HepG2 (cell line): ENCODE results near the gene CRYBA2. TPM values are rescaled to one million over a fixed set of nuclear protein-coding genes. Genes with fewer than 3 reads are reported as not detected.

ENCODE experiments used
- FOXK1 ChIP-seq: sonication (generic); formaldehyde crosslinking; IDR thresholded peaks from 2 replicates; pipeline ENCODE4 v1.4.0; 2020; ENCODE audit warnings: low read depth, missing genetic modification reagents, borderline replicate concordance
- HMG20A ChIP-seq: IDR thresholded peaks from 2 replicates; pipeline ENCODE4 v1.6.1; 2016; ENCODE audit warnings: borderline replicate concordance
- HMG20B ChIP-seq: conservative IDR thresholded peaks from 2 replicates; pipeline ENCODE4 v1.6.1; 2016; ENCODE audit warnings: missing genetic modification reagents, missing compliant biosample characterization
- KAT8 ChIP-seq: IDR thresholded peaks from 2 replicates; pipeline ENCODE4 v1.6.1; 2016; ENCODE audit warnings: missing genetic modification reagents, missing compliant biosample characterization
- MTF1 ChIP-seq: sonication (generic); formaldehyde crosslinking; IDR thresholded peaks from 2 replicates; pipeline ENCODE4 v1.5.0; 2020; ENCODE audit warnings: missing genetic modification reagents
- NFE2L2 ChIP-seq: fragments of 150-350 bp; IDR thresholded peaks from 2 replicates; pipeline ENCODE4 v1.6.1; 2014; ENCODE audit warnings: low read length
- PRDM10 ChIP-seq: sonication (generic); formaldehyde crosslinking; IDR thresholded peaks from 2 replicates; pipeline ENCODE4 v1.4.0; 2020; ENCODE audit warnings: low read depth, missing genetic modification reagents
- RAD51 ChIP-seq: fragments of 450-650 bp; IDR thresholded peaks from 2 replicates; pipeline ENCODE4 v1.6.1; 2016; ENCODE audit warnings: borderline replicate concordance
- TEF ChIP-seq: sonication (generic); formaldehyde crosslinking; IDR thresholded peaks from 2 replicates; pipeline ENCODE4 v1.5.0; 2020; ENCODE audit warnings: missing genetic modification reagents
- TFE3 ChIP-seq: IDR thresholded peaks from 2 replicates; pipeline ENCODE4 v1.6.1; 2016
- TIGD3 ChIP-seq: sonication (generic); formaldehyde crosslinking; IDR thresholded peaks from 2 replicates; pipeline ENCODE4 v1.5.1; 2020; ENCODE audit warnings: mild to moderate bottlenecking, missing genetic modification reagents, borderline replicate concordance
- U2AF1 ChIP-seq: fragments of 200-400 bp; formaldehyde crosslinking; optimal IDR thresholded peaks from 2 replicates; pipeline ENCODE3; 2017; ENCODE audit warnings: mild to moderate bottlenecking, low read depth, low read length
- YY1 ChIP-seq: IDR thresholded peaks from 2 replicates; pipeline ENCODE4 v1.6.1; 2011; ENCODE audit warnings: low read length, low read depth, moderate library complexity, mild to moderate bottlenecking; ENCODE audit not compliant: insufficient read depth, insufficient replicate concordance
- ZMYM3 ChIP-seq: sonication (generic); formaldehyde crosslinking; IDR thresholded peaks from 2 replicates; pipeline ENCODE4 v1.5.1; 2020; ENCODE audit warnings: mild to moderate bottlenecking, missing genetic modification reagents
- ZNF326 ChIP-seq: sonication (generic); formaldehyde crosslinking; IDR thresholded peaks from 2 replicates; pipeline ENCODE4 v1.4.0; 2020; ENCODE audit warnings: missing genetic modification reagents, borderline replicate concordance
- ZNF615 ChIP-seq: sonication (generic); formaldehyde crosslinking; IDR thresholded peaks from 2 replicates; pipeline ENCODE4 v1.5.0; 2020; ENCODE audit warnings: mild to moderate bottlenecking, missing genetic modification reagents, borderline replicate concordance
- ZNF710 ChIP-seq: sonication (generic); formaldehyde crosslinking; IDR thresholded peaks from 2 replicates; pipeline ENCODE4 v1.5.0; 2020; ENCODE audit warnings: mild to moderate bottlenecking, missing genetic modification reagents, borderline replicate concordance
- ZNF768 ChIP-seq: sonication (generic); formaldehyde crosslinking; IDR thresholded peaks from 2 replicates; pipeline ENCODE4 v1.4.0; 2020; ENCODE audit warnings: missing genetic modification reagents
- ZNF878 ChIP-seq: sonication (generic); formaldehyde crosslinking; IDR thresholded peaks from 2 replicates; pipeline ENCODE4 v1.8.1; 2023; ENCODE audit warnings: mild to moderate bottlenecking, missing genetic modification reagents, moderate library complexity
- ZZZ3 ChIP-seq: sonication (generic); formaldehyde crosslinking; IDR thresholded peaks from 2 replicates; pipeline ENCODE4 v1.4.0; 2020; ENCODE audit warnings: missing genetic modification reagents, mild to moderate bottlenecking, borderline replicate concordance
- polyA plus RNA-seq, 8 experiments: library from polyadenylated mRNA; depleted of rRNA in 3 of 8; stranded (reverse) in 7 of 8; unstranded in 1 of 8; fragments of >200 nt; fragmentation: Illumina TruSeq in 4 of 8; extraction: Trizol in 4 of 8; gene quantifications; 2 replicates each; pipeline versions ENCODE4 v1.2.1 to v1.2.3, GENCODE V29; 2011 to 2016; ENCODE audit warnings: low read depth in 4 of 8, missing spikeins in 1 of 8, mixed read lengths in 1 of 8; ENCODE audit not compliant: insufficient read depth in 1 of 8
- total RNA-seq, 5 experiments: library from RNA; depleted of rRNA; stranded (reverse); fragments of >200 nt; fragmentation: Illumina TruSeq; extraction: Trizol; gene quantifications; 2 replicates each; pipeline ENCODE4 v1.2.3, GENCODE V29; 2016; ENCODE audit warnings: low read depth in 1 of 5

CRYBA2 gene
- total and polyA plus RNA-seq, 2 of the 13 experiments (the other 11 are each of a cell fraction or from before 2014, with no cell fraction given) = not detected

- TF ChIP-seq PRDM10 (CRISPR knock-in tag) (no peak), TEF (CRISPR knock-in tag) (no peak), ZZZ3 (CRISPR knock-in tag) (no peak), ZMYM3 (CRISPR knock-in tag) (peak; percentile 70), KAT8 (CRISPR knock-in tag) (peak; percentile 75), NFE2L2 (no peak), TFE3 (CRISPR knock-in tag) (peak; percentile 48; the same call in 1 of the 2 replicates), ZNF615 (CRISPR knock-in tag) (no peak), ZNF768 (CRISPR knock-in tag) (peak; percentile 33; the same call in 1 of the 2 replicates), HMG20B (CRISPR knock-in tag) (peak; percentile 89), FOXK1 (CRISPR knock-in tag) (peak; percentile 44; the same call in 1 of the 2 replicates), MTF1 (CRISPR knock-in tag) (no peak), U2AF1 (peak; percentile 49), TIGD3 (CRISPR knock-in tag) (no peak), HMG20A (peak; percentile 72), RAD51 (no peak), ZNF710 (CRISPR knock-in tag) (peak; percentile 96), YY1 (peak; percentile 56), ZNF878 (CRISPR knock-in tag) (no peak), ZNF326 (CRISPR knock-in tag) (no peak)
These were observed 8.6 kb upstream of the CRYBA2 start (continued) for GRCh38 chr2:219001577-219002394.
